ENCODE results near the gene CDC42EP1. TPM values are rescaled to one million over a fixed set of nuclear protein-coding genes. Genes with fewer than 3 reads are reported as not detected.
"Not testable (repeated sequence)": the region's sequence is repeated elsewhere in the genome, so short reads cannot be mapped to it uniquely, and the experiment has no call there.

Gene CDC42EP1
- total and polyA plus RNA-seq, 2 experiments from 2014 or later: 7.7 to 10.2 TPM

- Histone ChIP-seq H4K20me1 (replicated peaks; ENCODE audit: insufficient read depth) (no peaks in the 10 kb centered on the region), H3K79me2 (replicated peaks; ENCODE audit: insufficient read depth) (no peaks in the 10 kb centered on the region), H3K4me3 (0 out of 2 replicates have a peak overlapping the region, but pooled peaks have one; percentile 4), H2AFZ (no peak overlapping the region), H3K27me3 (ENCODE audit: insufficient read depth) (no peaks in the 10 kb centered on the region), H3K4me1 (ENCODE audit: insufficient read depth) (peaks cover 3% of the 10 kb centered on the region; the same call in 1 of the 2 replicates), H3K36me3 (ENCODE audit: insufficient read depth) (no peaks in the 10 kb centered on the region), H3K4me2 (peak overlapping the region; percentile 47), H3F3A (replicated peaks; ENCODE audit: low read depth) (peaks cover 2% of the 10 kb centered on the region; the same call in 1 of the 2 replicates), H3K9me2 (ENCODE audit: insufficient read depth) (no peaks in the 10 kb centered on the region), H3K27ac (ENCODE audit: low read depth) (peak overlapping the region; percentile 41; the same call in 1 of the 2 replicates)
- ATAC-seq: peak; percentile 98
- H3K4me1 Mint-ChIP-seq: peaks cover 11% of the 10 kb centered on the region
- TF ChIP-seq ZNF462 (CRISPR knock-in tag; IDR thresholded peaks at IDR 0.05): 0 out of 2 replicates have a peak, but pooled peaks have one; percentile 47
- peak; percentile 55 for TF ChIP-seq CREB1 (CRISPR knock-in tag; IDR thresholded peaks at IDR 0.05; ENCODE audit: low read depth)
- peak; percentile 74 for TF ChIP-seq POLR2AphosphoS5 (IDR thresholded peaks at IDR 0.05; ENCODE audit: low read depth)
- TF ChIP-seq ZNF331 (CRISPR knock-in tag; IDR thresholded peaks at IDR 0.05; ENCODE audit: low read depth): no peak
- peak overlapping the region; percentile 57 for H3K4me3 Mint-ChIP-seq
- no peaks in the 10 kb centered on the region for H3K36me3 Mint-ChIP-seq (ENCODE audit: low read depth)
- peak overlapping the region; percentile 93 for H3K27ac Mint-ChIP-seq
- H3K9me3 Mint-ChIP-seq: no peaks in the 10 kb centered on the region
- DNase-seq (ENCODE audit: low spot score): peak; percentile 97
- H3K27me3 Mint-ChIP-seq (ENCODE audit: insufficient read depth, low read depth, poor library complexity): peaks cover 8% of the 10 kb centered on the region
Measured at GRCh38 chr22:37601540-37602442, 41.5 kb downstream of the CDC42EP1 start.

- H3K79me2 ChIP-seq (replicated peaks; ENCODE audit: insufficient read depth); H3K27me3 Mint-ChIP-seq (ENCODE audit: insufficient read depth, low read depth, poor library complexity); H3K27me3 ChIP-seq (ENCODE audit: insufficient read depth); H3K9me2 ChIP-seq (ENCODE audit: insufficient read depth); H2AFZ ChIP-seq; H3F3A ChIP-seq (replicated peaks; ENCODE audit: low read depth); DNase-seq (ENCODE audit: low spot score); H3K27ac Mint-ChIP-seq; ATAC-seq; H3K9me3 Mint-ChIP-seq; H3K4me1 ChIP-seq (ENCODE audit: insufficient read depth); H3K4me3 ChIP-seq; H4K20me1 ChIP-seq (replicated peaks; ENCODE audit: insufficient read depth); H3K36me3 Mint-ChIP-seq (ENCODE audit: low read depth); H3K36me3 ChIP-seq (ENCODE audit: insufficient read depth); H3K4me3 Mint-ChIP-seq; H3K4me2 ChIP-seq: not testable (repeated sequence)
- peaks cover 12% of the 10 kb centered on the region for H3K4me1 Mint-ChIP-seq
- H3K27ac ChIP-seq (ENCODE audit: low read depth): 0 out of 2 replicates have a peak overlapping the region, but pooled peaks have one; percentile 41
Measured at GRCh38 chr22:37602546-37603277, 42.4 kb downstream of the CDC42EP1 start.
